Neural progenitor cell (in vitro differentiated cells): ENCODE results near the gene MGRN1. TPM values are rescaled to one million over a fixed set of nuclear protein-coding genes. Genes with fewer than 3 reads are reported as not detected.
A peak's percentile ranks its signal among the peaks of the same experiment; 100 is the strongest.

Source experiments
- DNase-seq: peaks from one replicate; pipeline ENCODE4 v3.0.0-alpha.2; 2016; ENCODE audit warnings: low spot score
- H2AFZ ChIP-seq: fragments of 200-600 bp; sonication (generic); replicated peaks from 2 replicates; pipeline ENCODE4 v1.6.1; 2016; ENCODE audit warnings: antibody characterized with exemption
- H3F3A ChIP-seq: fragments of 200-600 bp; sonication (generic); 2 replicates; pipeline ENCODE4 v1.6.1; 2016; ENCODE audit warnings: antibody characterized with exemption, low read depth
- H3K27ac ChIP-seq: fragments of 200-600 bp; sonication (generic); 2 replicates; pipeline ENCODE4 v1.5.1; 2016; ENCODE audit warnings: mild to moderate bottlenecking
- H3K27me3 ChIP-seq: fragments of 200-600 bp; sonication (generic); 2 replicates; pipeline ENCODE4 v1.6.1; 2016; ENCODE audit warnings: mild to moderate bottlenecking, moderate library complexity
- H3K36me3 ChIP-seq: fragments of 200-600 bp; sonication (generic); 2 replicates; pipeline ENCODE4 v1.5.1; 2016
- H3K4me1 ChIP-seq: fragments of 200-600 bp; sonication (generic); 2 replicates; pipeline ENCODE4 v1.6.1; 2016; ENCODE audit warnings: mixed run types
- H3K4me2 ChIP-seq: fragments of 200-600 bp; sonication (generic); 2 replicates; pipeline ENCODE4 v1.6.1; 2016
- H3K4me3 ChIP-seq: fragments of 200-600 bp; sonication (generic); 2 replicates; pipeline ENCODE4 v1.5.1; 2016
- H3K79me2 ChIP-seq: fragments of 200-600 bp; sonication (generic); 2 replicates; pipeline ENCODE4 v1.6.1; 2016; ENCODE audit warnings: low read depth
- H3K9ac ChIP-seq: fragments of 200-600 bp; sonication (generic); 2 replicates; pipeline ENCODE4 v1.6.1; 2016
- H3K9me3 ChIP-seq: fragments of 200-600 bp; sonication (generic); 2 replicates; pipeline ENCODE4 v1.5.1; 2016; ENCODE audit warnings: low read depth
- H4K20me1 ChIP-seq: fragments of 200-600 bp; sonication (generic); 2 replicates; pipeline ENCODE4 v1.6.1; 2016; ENCODE audit warnings: low read depth
- H3K27ac Mint-ChIP-seq: 3 replicates; pipeline ENCODE4 v1.8.0; 2021; ENCODE audit warnings: mixed read lengths
- H3K27me3 Mint-ChIP-seq: 2 replicates; pipeline ENCODE4 v1.8.0; 2022; ENCODE audit warnings: low read depth, mild to moderate bottlenecking, inconsistent platforms, moderate library complexity, mixed read lengths; ENCODE audit not compliant: insufficient read depth
- H3K36me3 Mint-ChIP-seq: 3 replicates; pipeline ENCODE4 v1.8.0; 2021; ENCODE audit warnings: mixed read lengths
- H3K4me1 Mint-ChIP-seq: 3 replicates; pipeline ENCODE4 v1.8.0; 2021; ENCODE audit warnings: mixed read lengths
- H3K4me3 Mint-ChIP-seq: 3 replicates; pipeline ENCODE4 v1.8.0; 2021; ENCODE audit warnings: mild to moderate bottlenecking, moderate library complexity, mixed read lengths
- H3K9me3 Mint-ChIP-seq: 3 replicates; pipeline ENCODE4 v1.8.0; 2020; ENCODE audit warnings: mixed read lengths
- CTCF ChIP-seq: fragments of 200-600 bp; sonication (generic); IDR thresholded peaks from 2 replicates; pipeline ENCODE4 v1.5.1; 2017; ENCODE audit warnings: antibody characterized with exemption, mild to moderate bottlenecking
- EZH2 ChIP-seq: fragments of 200-600 bp; sonication (generic); IDR thresholded peaks from 2 replicates; pipeline ENCODE4 v1.6.1; 2017; ENCODE audit warnings: antibody characterized with exemption, mild to moderate bottlenecking, moderate library complexity
- EZH2phosphoT487 ChIP-seq: fragments of 200-600 bp; sonication (generic); IDR thresholded peaks from 2 replicates; pipeline ENCODE4 v1.6.1; 2017; ENCODE audit warnings: antibody characterized with exemption
- total RNA-seq: library from RNA; depleted of rRNA; stranded (reverse); fragments of >200 nt; gene quantifications from 2 replicates; pipeline ENCODE4 v1.2.3, GENCODE V29; 2015; ENCODE audit warnings: low replicate concordance

MGRN1 gene
- total RNA-seq, 1 donor from 2014 or later = 17.5 TPM

- Histone ChIP-seq H3K4me1 (no peaks in the 10 kb centered on the region), H3K4me3 (no peak overlapping the region), H4K20me1 (no peaks in the 10 kb centered on the region), H3K9ac (no peak overlapping the region), H3K36me3 (peaks cover 2% of the 10 kb centered on the region), H3F3A (no peaks in the 10 kb centered on the region), H3K9me3 (no peaks in the 10 kb centered on the region), H3K27ac (no peak overlapping the region), H3K27me3 (no peaks in the 10 kb centered on the region), H3K79me2 (no peaks in the 10 kb centered on the region), H2AFZ (no peak overlapping the region), H3K4me2 (no peak overlapping the region)
- H3K4me1 Mint-ChIP-seq = no peaks in the 10 kb centered on the region
- TF ChIP-seq CTCF = no peak
- TF ChIP-seq EZH2 = no peak
- no peak for TF ChIP-seq EZH2phosphoT487
- peaks cover 17% of the 10 kb centered on the region for H3K36me3 Mint-ChIP-seq
- H3K27me3 Mint-ChIP-seq = no peaks in the 10 kb centered on the region
- no peaks in the 10 kb centered on the region for H3K9me3 Mint-ChIP-seq
- no peak overlapping the region for H3K4me3 Mint-ChIP-seq
- no peak overlapping the region for H3K27ac Mint-ChIP-seq
- no peak for DNase-seq
These were observed 79.9 kb downstream of the MGRN1 start for GRCh38 chr16:4704491-4704890.

- no peaks in the 10 kb centered on the region for H3K27me3 Mint-ChIP-seq
- H3K36me3 Mint-ChIP-seq = peaks cover 15% of the 10 kb centered on the region
- no peaks in the 10 kb centered on the region for H3K4me1 Mint-ChIP-seq
- Histone ChIP-seq H3K4me2 (no peak overlapping the region), H3K4me1 (no peaks in the 10 kb centered on the region), H4K20me1 (no peaks in the 10 kb centered on the region), H3K79me2 (no peaks in the 10 kb centered on the region), H3K9ac (no peak overlapping the region), H3K9me3 (no peaks in the 10 kb centered on the region), H3K27ac (no peak overlapping the region), H3K4me3 (no peak overlapping the region), H3K27me3 (no peaks in the 10 kb centered on the region), H2AFZ (no peak overlapping the region), H3K36me3 (peaks cover 2% of the 10 kb centered on the region), H3F3A (no peaks in the 10 kb centered on the region)
- no peak overlapping the region for H3K27ac Mint-ChIP-seq
- no peak for DNase-seq
- no peaks in the 10 kb centered on the region for H3K9me3 Mint-ChIP-seq
- no peak overlapping the region for H3K4me3 Mint-ChIP-seq
- no peak for TF ChIP-seq CTCF
- no peak for TF ChIP-seq EZH2phosphoT487
- no peak for TF ChIP-seq EZH2
These were observed 80.3 kb downstream of the MGRN1 start for GRCh38 chr16:4704913-4705312.

- Histone ChIP-seq H3K27ac (no peak overlapping the region), H4K20me1 (no peaks in the 10 kb centered on the region), H3K4me1 (no peaks in the 10 kb centered on the region), H3K9me3 (no peaks in the 10 kb centered on the region), H3K36me3 (peaks cover 2% of the 10 kb centered on the region), H3K27me3 (no peaks in the 10 kb centered on the region), H3F3A (no peaks in the 10 kb centered on the region), H2AFZ (no peak overlapping the region), H3K9ac (no peak overlapping the region), H3K4me3 (no peak overlapping the region), H3K79me2 (no peaks in the 10 kb centered on the region), H3K4me2 (no peak overlapping the region)
- no peaks in the 10 kb centered on the region for H3K4me1 Mint-ChIP-seq
- peak overlapping the region; percentile 39 for H3K27ac Mint-ChIP-seq
- H3K27me3 Mint-ChIP-seq = no peaks in the 10 kb centered on the region
- H3K9me3 Mint-ChIP-seq = no peaks in the 10 kb centered on the region
- no peak for DNase-seq
- peaks cover 19% of the 10 kb centered on the region for H3K36me3 Mint-ChIP-seq
- TF ChIP-seq CTCF = no peak
- TF ChIP-seq EZH2 = no peak
- TF ChIP-seq EZH2phosphoT487 = no peak
- no peak overlapping the region for H3K4me3 Mint-ChIP-seq
These were observed 82.2 kb downstream of the MGRN1 start for GRCh38 chr16:4706871-4707270.

GRCh38 chr16:4709481-4709880 is 84.9 kb downstream of the MGRN1 start:
- Mint-ChIP-seq H3K27me3 (no peaks in the 10 kb centered on the region), H3K36me3 (peaks cover 23% of the 10 kb centered on the region), H3K4me1 (no peaks in the 10 kb centered on the region), H3K27ac (no peak overlapping the region), H3K4me3 (no peak overlapping the region), H3K9me3 (no peaks in the 10 kb centered on the region)
- Histone ChIP-seq H3K4me2 (no peak overlapping the region), H3K27me3 (no peaks in the 10 kb centered on the region), H3K4me3 (no peak overlapping the region), H3K36me3 (peaks cover 2% of the 10 kb centered on the region), H3K9me3 (no peaks in the 10 kb centered on the region), H3K4me1 (no peaks in the 10 kb centered on the region), H3K27ac (no peak overlapping the region), H3F3A (no peaks in the 10 kb centered on the region), H3K9ac (no peak overlapping the region), H2AFZ (no peak overlapping the region), H3K79me2 (no peaks in the 10 kb centered on the region), H4K20me1 (no peaks in the 10 kb centered on the region)
- no peak for DNase-seq
- no peak for TF ChIP-seq CTCF
- TF ChIP-seq EZH2 = no peak
- TF ChIP-seq EZH2phosphoT487 = no peak
